Thymus (tissue), 11 donors: ENCODE measurements around the gene XRCC3. TPM values are rescaled to one million over a fixed set of nuclear protein-coding genes. Genes with fewer than 3 reads are reported as not detected.

ENCODE experiments used
- DNase-seq, 9 donors: peaks; one replicate each; pipeline ENCODE4 v3.0.0-alpha.2; 2013; ENCODE audit warnings: low spot score in 9 of 9, low read depth in 6 of 9, missing footprints in 1 of 9
- H3K27ac ChIP-seq, 2 donors: one replicate each; pipeline ENCODE4 v1.5.1; 2013; ENCODE audit warnings: control low read depth in 1 of 2, low read depth in 1 of 2, low read length in 1 of 2, mild to moderate bottlenecking in 1 of 2, moderate library complexity in 1 of 2
- H3K27me3 ChIP-seq, 2 donors: one replicate each; pipeline ENCODE4 v1.5.1; 2013; ENCODE audit warnings: low read length in 1 of 2; ENCODE audit not compliant: control insufficient read depth in 2 of 2, insufficient read depth in 1 of 2
- H3K36me3 ChIP-seq, 2 donors: one replicate each; pipeline ENCODE4 v1.5.1; 2013; ENCODE audit warnings: low read length in 1 of 2, mild to moderate bottlenecking in 1 of 2, moderate library complexity in 1 of 2; ENCODE audit not compliant: control insufficient read depth in 2 of 2, insufficient read depth in 2 of 2
- H3K4me1 ChIP-seq, 2 donors: one replicate each; pipeline ENCODE4 v1.5.1; 2013; ENCODE audit warnings: low read length in 2 of 2; ENCODE audit not compliant: control insufficient read depth in 2 of 2, insufficient read depth in 2 of 2
- H3K4me3 ChIP-seq, 2 donors: one replicate each; pipeline ENCODE4 v1.5.1; 2013; ENCODE audit warnings: low read length in 2 of 2, control low read depth in 1 of 2, mild to moderate bottlenecking in 1 of 2
- H3K9me3 ChIP-seq, 2 donors: one replicate each; pipeline ENCODE4 v1.5.1; 2013; ENCODE audit warnings: low read length in 1 of 2, mild to moderate bottlenecking in 1 of 2; ENCODE audit not compliant: control insufficient read depth in 2 of 2, insufficient read depth in 1 of 2
- WGBS: extraction: QIAGEN DNeasy Blood & Tissue Kit; methylation state at CpG from one replicate; pipeline ENCODE4 v1.1.7; 2013; 5-methylcytosine and 5-hydroxymethylcytosine counted together
- polyA plus RNA-seq: library from polyadenylated mRNA; stranded (reverse); fragments of 200-250 nt; gene quantifications from one replicate; pipeline ENCODE4 v1.2.3, GENCODE V29; 2013
- total RNA-seq: library from RNA; stranded (reverse); fragments of 120-200 nt; gene quantifications from one replicate; pipeline ENCODE4 v1.2.4, GENCODE V29; 2013
- donor health status: healthy.

The XRCC3 gene
- total and polyA plus RNA-seq, 2 donors = 4.4 to 15.9 TPM

DNA sequence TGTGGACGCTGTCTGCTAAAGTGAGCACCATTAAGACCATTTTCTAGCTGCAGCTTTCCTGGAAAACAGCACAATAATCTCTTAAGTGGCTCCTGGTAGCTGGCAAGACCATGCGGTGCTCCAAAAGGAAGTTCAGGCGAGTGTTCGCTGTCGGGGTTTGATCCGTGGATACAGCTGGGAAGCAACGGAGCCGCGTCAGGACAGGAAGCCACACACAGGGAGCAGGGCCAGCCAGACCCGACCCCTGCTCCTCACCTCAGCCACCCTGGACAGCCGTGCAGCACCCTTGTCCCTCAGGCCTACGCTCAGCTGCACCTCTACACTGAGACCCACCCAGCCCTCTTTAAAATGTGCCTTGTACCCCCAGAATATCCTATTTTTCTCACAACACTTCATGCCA, 19.8 kb upstream of the XRCC3 start:
- no peak overlapping the region for H3K4me3 ChIP-seq
- H3K9me3 ChIP-seq = no peaks in the 10 kb centered on the region
- H3K36me3 ChIP-seq = peaks cover 35 to 65% of the 10 kb centered on the region in 2 donors
- DNase-seq = no peak
- no peak overlapping the region for H3K27ac ChIP-seq
- H3K4me1 ChIP-seq = peaks cover 1 to 5% of the 10 kb centered on the region in 2 donors
- H3K27me3 ChIP-seq = no peaks in the 10 kb centered on the region
- 93% methylated on average over 12 of the region's 12 CpGs for WGBS

DNA sequence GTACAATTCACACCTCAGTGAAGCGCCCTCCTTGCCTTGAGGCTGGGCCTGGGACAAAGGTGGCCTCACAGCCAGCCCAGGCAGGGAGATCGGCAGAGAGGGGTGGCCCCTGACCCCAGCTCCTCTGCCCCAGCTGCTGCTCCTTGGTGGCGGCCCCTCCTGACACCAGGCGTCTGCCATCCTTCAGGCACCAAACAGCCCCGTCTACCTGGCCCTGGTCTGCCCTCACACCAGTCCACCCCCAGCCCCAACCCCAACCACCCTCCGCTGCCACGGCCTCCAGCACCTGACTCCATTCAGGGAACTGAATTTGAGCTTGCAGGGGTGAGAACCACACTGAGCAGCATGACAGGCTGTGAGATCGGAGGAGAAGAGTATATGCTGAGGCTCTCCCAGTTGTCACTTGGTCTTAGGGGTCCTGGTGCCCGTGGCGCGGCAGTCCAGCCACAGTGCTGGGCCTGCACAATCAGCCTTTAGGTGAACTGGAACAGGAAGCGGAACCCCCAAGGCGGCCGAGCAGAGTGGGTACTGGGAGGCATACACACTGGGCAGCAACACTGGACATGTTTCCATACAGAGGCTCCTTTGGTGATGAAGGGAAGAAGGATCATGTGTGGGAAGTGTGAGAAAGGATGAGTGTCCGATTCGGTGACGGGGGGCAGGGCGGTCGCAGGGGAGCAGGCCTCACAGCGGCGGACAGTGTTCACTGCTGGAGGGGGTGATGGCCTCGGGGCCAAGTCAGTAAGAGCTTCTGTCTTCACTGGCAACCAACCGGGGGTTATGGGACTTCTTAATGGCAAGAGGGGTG, 19.0 kb upstream of the XRCC3 start:
- WGBS = 97% methylated on average over 23 of the region's 23 CpGs
- Histone ChIP-seq H3K4me1 (peaks cover 3 to 13% of the 10 kb centered on the region in 2 donors), H3K27ac (no peak overlapping the region), H3K4me3 (no peak overlapping the region), H3K36me3 (peaks cover 41 to 65% of the 10 kb centered on the region in 2 donors), H3K9me3 (no peaks in the 10 kb centered on the region), H3K27me3 (no peaks in the 10 kb centered on the region)
- no peak for DNase-seq

DNA sequence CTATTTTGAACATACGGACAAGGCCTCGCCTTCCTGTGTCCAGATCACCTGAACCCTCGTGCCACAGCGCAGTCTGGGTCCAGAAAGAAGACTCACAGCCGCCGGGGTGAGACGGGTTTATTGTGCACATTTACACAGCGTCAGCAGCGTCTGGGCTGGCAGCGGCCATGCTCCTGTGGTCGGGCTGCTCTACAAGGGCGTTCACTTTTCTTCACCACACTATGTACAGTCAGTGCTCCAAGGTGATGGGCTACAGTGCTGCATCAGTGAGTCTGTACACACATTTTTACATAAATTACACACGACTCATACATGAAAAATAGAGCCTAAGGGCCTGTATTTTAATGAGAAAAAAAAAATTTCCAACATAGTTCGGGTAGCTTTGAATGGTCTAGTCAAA, 18.4 kb upstream of the XRCC3 start:
- 98% methylated on average over 14 of the region's 14 CpGs for WGBS
- H3K4me1 ChIP-seq = peaks cover 3 to 19% of the 10 kb centered on the region in 2 donors
- DNase-seq = no peak
- H3K9me3 ChIP-seq = no peaks in the 10 kb centered on the region
- H3K36me3 ChIP-seq = peaks cover 47 to 67% of the 10 kb centered on the region in 2 donors
- no peak overlapping the region for H3K4me3 ChIP-seq
- H3K27me3 ChIP-seq = no peaks in the 10 kb centered on the region
- H3K27ac ChIP-seq = no peak overlapping the region

DNA sequence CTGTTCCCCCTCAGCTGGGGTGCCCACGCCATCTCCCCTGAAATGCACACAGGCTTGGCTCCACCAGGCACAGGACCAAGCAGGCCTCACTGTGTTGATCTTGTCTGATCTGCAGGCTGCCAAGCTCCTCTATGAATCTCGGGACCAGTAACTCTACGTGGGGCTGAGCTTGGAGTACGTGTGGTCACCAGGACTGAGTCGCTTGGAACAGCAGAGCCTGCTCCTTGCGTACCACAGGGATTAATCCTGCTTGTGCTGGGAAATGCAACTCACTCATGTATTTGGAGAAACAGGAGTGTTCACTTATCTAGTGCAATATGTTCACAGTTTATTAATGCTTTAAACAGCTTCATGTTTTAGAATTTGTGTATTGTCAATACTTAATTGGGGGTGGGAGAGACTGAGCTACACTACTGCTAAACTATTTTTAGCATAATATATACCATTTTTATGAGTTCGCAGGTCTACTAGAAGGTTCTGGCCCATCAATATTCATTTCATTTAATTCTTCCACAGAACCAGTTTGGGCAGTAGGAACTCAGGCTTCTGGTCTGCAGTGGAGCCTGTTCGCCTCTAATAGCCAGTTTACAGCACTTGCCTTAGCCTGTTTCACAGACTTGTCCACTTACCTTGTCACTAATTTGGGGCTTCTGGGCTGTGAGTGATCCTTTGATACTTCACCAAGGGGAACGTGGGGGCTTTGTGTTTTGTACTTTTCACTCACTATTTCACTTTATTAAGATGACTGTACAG, 17.8 kb upstream of the XRCC3 start:
- H3K27ac ChIP-seq = no peak overlapping the region
- no peaks in the 10 kb centered on the region for H3K27me3 ChIP-seq
- peaks cover 3 to 24% of the 10 kb centered on the region in 2 donors for H3K4me1 ChIP-seq
- DNase-seq = no peak
- 97% methylated on average over 9 of the region's 9 CpGs for WGBS
- H3K9me3 ChIP-seq = no peaks in the 10 kb centered on the region
- no peak overlapping the region for H3K4me3 ChIP-seq
- peaks cover 53 to 69% of the 10 kb centered on the region in 2 donors for H3K36me3 ChIP-seq

DNA sequence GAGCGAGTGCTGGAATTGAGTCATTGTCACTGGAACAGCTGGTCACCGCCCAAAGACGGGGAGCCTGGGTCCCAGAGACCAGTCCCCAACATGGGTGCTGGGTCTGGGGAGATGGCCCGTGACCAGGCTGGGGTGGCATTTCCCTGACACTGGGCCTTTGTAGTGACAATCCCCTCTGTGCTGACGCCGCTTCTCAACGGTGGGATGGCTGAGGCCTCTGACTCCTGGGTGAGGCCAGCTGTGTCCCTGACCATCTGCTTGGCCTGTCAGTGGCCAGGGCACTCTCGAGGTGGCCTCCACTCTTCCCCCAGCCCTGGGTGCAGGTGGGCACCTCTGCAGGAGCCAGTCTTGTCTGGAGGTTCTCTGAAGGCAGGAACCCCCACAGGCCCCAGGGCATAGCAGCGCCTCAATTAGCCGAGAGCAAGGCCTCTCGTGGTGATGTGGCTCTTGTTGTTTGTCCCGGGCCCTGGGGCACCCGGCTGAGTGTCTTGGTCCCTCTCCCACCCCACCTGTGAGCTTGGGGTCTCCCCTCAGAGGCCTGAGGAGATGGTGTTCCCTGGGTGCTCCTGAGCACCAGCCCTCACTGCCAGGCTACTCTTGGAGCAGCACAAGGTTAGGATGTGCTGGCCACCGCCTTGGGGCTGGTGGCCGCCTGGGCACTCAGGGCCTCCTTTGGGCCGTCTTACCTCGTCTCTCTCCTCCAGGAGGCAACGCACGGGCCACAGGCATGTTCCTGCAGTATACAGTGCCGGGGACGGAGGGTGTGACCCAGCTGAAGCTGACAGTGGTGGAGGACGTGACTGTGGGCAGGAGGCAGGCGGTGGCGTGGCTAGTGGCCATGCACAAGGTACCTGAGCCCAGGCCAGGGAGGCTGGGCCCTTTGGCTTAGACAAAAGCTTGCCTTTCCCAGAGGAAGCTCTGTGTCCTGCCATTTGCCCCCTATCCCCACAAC, 16.9 kb upstream of the XRCC3 start:
- WGBS = 98% methylated on average over 24 of the region's 24 CpGs
- Histone ChIP-seq H3K36me3 (peaks cover 58 to 70% of the 10 kb centered on the region in 2 donors), H3K27ac (no peak overlapping the region)

DNA sequence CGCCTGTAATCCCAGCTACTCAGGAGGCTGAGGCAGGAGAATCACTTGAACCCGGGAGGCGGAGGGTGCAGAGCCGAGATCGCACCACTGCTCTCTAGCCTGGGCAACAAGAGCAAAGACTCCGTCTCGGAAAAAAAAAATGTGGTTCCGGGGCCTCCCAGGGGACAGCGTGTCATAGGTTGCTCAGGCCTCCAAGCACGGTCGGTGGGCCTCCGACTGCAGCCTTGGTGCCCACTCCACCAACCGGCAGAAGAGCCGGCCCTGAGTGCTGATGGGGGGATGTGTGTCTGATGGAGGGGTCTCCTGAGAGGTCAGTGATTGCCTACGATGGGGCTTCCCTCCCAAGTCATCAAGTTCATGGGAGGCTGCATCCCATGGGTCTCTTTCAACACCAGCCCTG, 16.2 kb upstream of the XRCC3 start:
- Histone ChIP-seq H3K27me3 (no peaks in the 10 kb centered on the region), H3K27ac (peak overlapping the region in 1 of 2 donors; percentile 3), H3K4me1 (peaks cover 3 to 24% of the 10 kb centered on the region in 2 donors), H3K4me3 (no peak overlapping the region), H3K9me3 (no peaks in the 10 kb centered on the region), H3K36me3 (peaks cover 59 to 71% of the 10 kb centered on the region in 2 donors)
- DNase-seq = no peak
- 99% methylated on average over 15 of the region's 15 CpGs for WGBS

More for the DNA sequence above, 16.9 kb upstream of the XRCC3 start:
- no peak overlapping the region for H3K4me3 ChIP-seq
- no peak for DNase-seq
- H3K27me3 ChIP-seq = no peaks in the 10 kb centered on the region
- H3K4me1 ChIP-seq = peaks cover 3 to 24% of the 10 kb centered on the region in 2 donors
- no peaks in the 10 kb centered on the region for H3K9me3 ChIP-seq

DNA sequence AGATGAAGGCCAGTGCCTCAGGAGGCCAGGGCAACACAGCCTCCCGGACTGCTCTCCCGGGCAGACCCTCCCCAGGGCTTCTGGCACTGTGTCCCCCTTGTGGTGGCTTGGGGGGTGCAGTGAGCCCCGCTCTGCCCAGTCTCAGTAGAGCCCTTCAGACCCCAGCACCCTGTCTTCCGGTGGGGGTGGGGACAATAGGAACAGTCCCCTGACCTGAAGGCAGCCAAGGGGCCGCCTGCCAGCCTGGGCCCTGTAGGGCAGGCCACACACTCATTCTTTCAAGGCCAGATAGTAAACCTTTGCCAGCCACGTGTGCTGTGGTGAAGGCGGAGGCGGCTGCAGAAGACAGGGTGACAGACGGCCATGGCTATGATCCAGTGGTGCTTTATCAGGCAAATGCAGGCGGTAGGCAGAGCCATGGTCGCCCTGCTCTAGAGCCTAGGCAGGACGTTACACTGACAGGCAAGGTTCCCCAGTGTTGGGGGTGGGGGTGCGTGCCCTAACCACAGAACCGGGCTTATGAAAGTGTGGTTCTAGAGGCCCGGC, 15.3 kb upstream of the XRCC3 start:
- H3K36me3 ChIP-seq = peaks cover 65 to 78% of the 10 kb centered on the region in 2 donors
- H3K9me3 ChIP-seq = no peaks in the 10 kb centered on the region
- no peak overlapping the region for H3K27ac ChIP-seq
- H3K4me1 ChIP-seq = peaks cover 3 to 24% of the 10 kb centered on the region in 2 donors
- no peak for DNase-seq
- 94% methylated on average over 15 of the region's 15 CpGs for WGBS
- H3K4me3 ChIP-seq = no peak overlapping the region
- no peaks in the 10 kb centered on the region for H3K27me3 ChIP-seq

DNA sequence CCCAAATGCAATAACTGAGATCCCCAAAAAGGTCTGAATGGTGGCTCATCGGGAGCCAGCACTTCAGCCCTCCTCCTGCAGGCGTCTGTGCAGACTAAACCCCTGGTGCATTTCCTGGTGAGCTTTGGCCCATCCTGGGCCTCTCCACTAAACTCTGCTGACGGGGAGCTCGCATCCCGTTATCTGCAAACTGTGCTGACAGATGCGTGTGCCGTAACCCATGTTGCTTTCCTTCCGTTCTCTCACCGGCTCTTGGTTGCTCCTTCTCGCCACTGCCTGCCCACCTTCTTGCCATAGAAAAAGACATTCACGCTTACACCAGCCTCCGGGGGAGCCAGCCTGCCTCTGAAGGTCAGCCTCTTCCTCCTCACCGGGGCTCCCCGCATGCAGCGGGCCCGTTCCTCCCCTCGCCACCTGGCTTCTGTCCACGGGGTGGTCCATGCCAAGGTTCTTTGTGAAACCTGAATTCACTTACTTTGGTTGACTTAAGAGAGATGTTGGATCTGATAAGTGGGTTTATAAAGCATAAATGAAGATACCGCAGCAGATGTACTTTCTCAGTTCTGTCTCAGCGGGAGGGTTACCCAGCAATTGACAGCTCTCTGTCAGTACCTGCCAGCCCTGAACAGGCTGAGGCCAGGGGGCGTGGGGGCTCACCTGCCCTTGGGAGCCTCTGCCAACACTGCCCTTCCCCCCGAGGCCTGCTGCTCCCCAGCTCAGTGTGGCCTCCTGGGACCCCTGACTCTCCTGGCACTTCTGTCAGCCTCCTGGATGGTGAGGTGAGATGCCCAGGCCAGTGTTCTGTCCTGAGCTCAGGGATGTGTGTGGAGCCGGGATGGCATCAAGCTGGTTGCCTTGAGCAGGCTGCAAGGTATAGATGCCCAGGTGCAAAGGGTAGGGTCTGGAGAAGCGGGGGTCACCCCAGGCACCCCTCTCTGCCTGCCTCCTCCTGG, 14.5 kb upstream of the XRCC3 start:
- Histone ChIP-seq H3K4me3 (no peak overlapping the region), H3K36me3 (peaks cover 65 to 75% of the 10 kb centered on the region in 2 donors), H3K9me3 (no peaks in the 10 kb centered on the region), H3K27me3 (no peaks in the 10 kb centered on the region), H3K27ac (peak overlapping the region in 1 of 2 donors; percentile 29), H3K4me1 (peaks cover 3 to 24% of the 10 kb centered on the region in 2 donors)
- WGBS = 81% methylated on average over 24 of the region's 24 CpGs
- peak in 1 of 9 donors; percentile 26 for DNase-seq
